ENCODE data around the gene PPP1R3F.

PPP1R3F gene

GRCh38 chrX:49257846-49258748 lies 11.5 kb upstream of the PPP1R3F start:
- H3K4me2 ChIP-seq (ENCODE audit: low read depth, low read length) = no peak overlapping the region
- H3K4me3 ChIP-seq (ENCODE audit: low read length) = no peak overlapping the region
- no peaks in the 10 kb centered on the region for H3F3A ChIP-seq (ENCODE audit: insufficient read depth, low read length)
- no peaks in the 10 kb centered on the region for H3K27me3 ChIP-seq (replicated peaks; ENCODE audit: insufficient read depth, low read length)
- no peak for DNase-seq
- no peaks in the 10 kb centered on the region for H3K9me3 ChIP-seq (replicated peaks; ENCODE audit: insufficient read depth, low read length)
- TF ChIP-seq EZH2 (optimal IDR thresholded peaks at IDR 0.05; ENCODE audit: low read depth, low read length) = no peak
- TF ChIP-seq EZH2phosphoT487 (IDR thresholded peaks at IDR 0.05; ENCODE audit: low read length) = no peak
- no peak overlapping the region for H3K27ac ChIP-seq (ENCODE audit: low read length)
- H4K20me1 ChIP-seq (ENCODE audit: insufficient read depth, low read length) = no peaks in the 10 kb centered on the region
- no peaks in the 10 kb centered on the region for H3K9me2 ChIP-seq (replicated peaks; ENCODE audit: insufficient read depth, low read length)
- no peaks in the 10 kb centered on the region for H3K36me3 ChIP-seq (replicated peaks; ENCODE audit: insufficient read depth, low read length)
- no peak overlapping the region for H3K9ac ChIP-seq (ENCODE audit: low read length)
- no peaks in the 10 kb centered on the region for H3K4me1 ChIP-seq (ENCODE audit: low read length)
- H3K79me2 ChIP-seq (ENCODE audit: low read length) = no peaks in the 10 kb centered on the region
- H2AFZ ChIP-seq (ENCODE audit: low read length) = no peak overlapping the region

GRCh38 chrX:49258749-49259124 lies 10.9 kb upstream of the PPP1R3F start:
- Histone ChIP-seq H3K4me3 (ENCODE audit: low read length) (no peak overlapping the region), H2AFZ (ENCODE audit: low read length) (no peak overlapping the region), H3K4me2 (ENCODE audit: low read depth, low read length) (no peak overlapping the region), H3K9me2 (replicated peaks; ENCODE audit: insufficient read depth, low read length) (no peaks in the 10 kb centered on the region), H3K9ac (ENCODE audit: low read length) (no peak overlapping the region), H3K4me1 (ENCODE audit: low read length) (no peaks in the 10 kb centered on the region), H3K9me3 (replicated peaks; ENCODE audit: insufficient read depth, low read length) (no peaks in the 10 kb centered on the region), H3K27ac (ENCODE audit: low read length) (no peak overlapping the region), H3K79me2 (ENCODE audit: low read length) (no peaks in the 10 kb centered on the region), H3F3A (ENCODE audit: insufficient read depth, low read length) (no peaks in the 10 kb centered on the region), H4K20me1 (ENCODE audit: insufficient read depth, low read length) (no peaks in the 10 kb centered on the region), H3K27me3 (replicated peaks; ENCODE audit: insufficient read depth, low read length) (no peaks in the 10 kb centered on the region), H3K36me3 (replicated peaks; ENCODE audit: insufficient read depth, low read length) (no peaks in the 10 kb centered on the region)
- TF ChIP-seq, protein P1, sequence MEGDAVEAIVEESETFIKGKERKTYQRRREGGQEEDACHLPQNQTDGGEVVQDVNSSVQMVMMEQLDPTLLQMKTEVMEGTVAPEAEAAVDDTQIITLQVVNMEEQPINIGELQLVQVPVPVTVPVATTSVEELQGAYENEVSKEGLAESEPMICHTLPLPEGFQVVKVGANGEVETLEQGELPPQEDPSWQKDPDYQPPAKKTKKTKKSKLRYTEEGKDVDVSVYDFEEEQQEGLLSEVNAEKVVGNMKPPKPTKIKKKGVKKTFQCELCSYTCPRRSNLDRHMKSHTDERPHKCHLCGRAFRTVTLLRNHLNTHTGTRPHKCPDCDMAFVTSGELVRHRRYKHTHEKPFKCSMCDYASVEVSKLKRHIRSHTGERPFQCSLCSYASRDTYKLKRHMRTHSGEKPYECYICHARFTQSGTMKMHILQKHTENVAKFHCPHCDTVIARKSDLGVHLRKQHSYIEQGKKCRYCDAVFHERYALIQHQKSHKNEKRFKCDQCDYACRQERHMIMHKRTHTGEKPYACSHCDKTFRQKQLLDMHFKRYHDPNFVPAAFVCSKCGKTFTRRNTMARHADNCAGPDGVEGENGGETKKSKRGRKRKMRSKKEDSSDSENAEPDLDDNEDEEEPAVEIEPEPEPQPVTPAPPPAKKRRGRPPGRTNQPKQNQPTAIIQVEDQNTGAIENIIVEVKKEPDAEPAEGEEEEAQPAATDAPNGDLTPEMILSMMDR (IDR thresholded peaks at IDR 0.05; ENCODE audit: low read length) = no peak
- TF ChIP-seq EZH2 (optimal IDR thresholded peaks at IDR 0.05; ENCODE audit: low read depth, low read length) (no peak), EZH2phosphoT487 (IDR thresholded peaks at IDR 0.05; ENCODE audit: low read length) (no peak)
- no peak for DNase-seq

DNA sequence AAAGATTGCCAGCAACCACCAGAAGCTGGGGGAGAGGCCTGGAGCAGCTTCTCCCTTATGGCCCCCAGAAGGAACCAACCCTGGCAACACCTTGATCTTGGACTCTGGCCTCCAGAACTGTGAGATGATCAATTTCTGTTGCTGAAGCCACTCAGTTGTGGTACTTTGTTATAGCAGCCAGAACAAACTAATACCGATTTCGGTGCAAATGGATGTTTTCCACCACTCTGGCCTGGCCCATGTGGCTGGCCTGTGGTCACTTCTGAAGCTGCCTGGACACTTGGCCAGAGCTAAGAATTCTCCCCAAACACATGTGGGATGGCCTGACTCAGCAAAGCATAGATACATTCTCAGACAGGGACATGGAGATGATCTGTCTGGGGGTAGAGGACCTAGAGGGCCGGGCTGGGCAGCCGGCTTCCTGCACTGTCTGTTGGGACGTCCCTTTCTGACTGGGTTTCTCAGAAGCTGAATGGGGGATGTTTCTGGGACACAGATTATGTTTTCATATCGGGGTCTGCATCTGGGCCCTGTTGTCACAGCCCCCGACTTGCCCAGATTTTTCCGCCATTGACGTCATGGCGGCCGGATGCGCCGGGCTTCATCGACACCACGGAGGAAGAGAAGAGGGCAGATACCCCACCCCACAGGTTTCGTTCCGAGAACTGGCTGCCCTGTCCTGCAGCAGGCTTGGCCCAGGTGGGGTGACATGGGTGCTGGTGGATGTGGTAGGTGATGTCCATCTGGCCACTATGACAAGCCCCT lies 9.2 kb upstream of the PPP1R3F start:
- H4K20me1 ChIP-seq (ENCODE audit: insufficient read depth, low read length) = no peaks in the 10 kb centered on the region
- no peaks in the 10 kb centered on the region for H3K9me2 ChIP-seq (replicated peaks; ENCODE audit: insufficient read depth, low read length)
- no peaks in the 10 kb centered on the region for H3K79me2 ChIP-seq (ENCODE audit: low read length)
- no peaks in the 10 kb centered on the region for H3K36me3 ChIP-seq (replicated peaks; ENCODE audit: insufficient read depth, low read length)
- H3K4me3 ChIP-seq (ENCODE audit: low read length) = no peak overlapping the region
- no peaks in the 10 kb centered on the region for H3K9me3 ChIP-seq (replicated peaks; ENCODE audit: insufficient read depth, low read length)
- no peak overlapping the region for H2AFZ ChIP-seq (ENCODE audit: low read length)
- no peaks in the 10 kb centered on the region for H3K27me3 ChIP-seq (replicated peaks; ENCODE audit: insufficient read depth, low read length)
- no peaks in the 10 kb centered on the region for H3F3A ChIP-seq (ENCODE audit: insufficient read depth, low read length)
- no peak overlapping the region for H3K27ac ChIP-seq (ENCODE audit: low read length)
- no peak overlapping the region for H3K9ac ChIP-seq (ENCODE audit: low read length)
- TF ChIP-seq, protein P1 (IDR thresholded peaks at IDR 0.05; ENCODE audit: low read length) = no peak
- no peak for TF ChIP-seq EZH2 (optimal IDR thresholded peaks at IDR 0.05; ENCODE audit: low read depth, low read length)
- no peak for TF ChIP-seq EZH2phosphoT487 (IDR thresholded peaks at IDR 0.05; ENCODE audit: low read length)
- no peaks in the 10 kb centered on the region for H3K4me1 ChIP-seq (ENCODE audit: low read length)
- DNase-seq = no peak
- H3K4me2 ChIP-seq (ENCODE audit: low read depth, low read length) = no peak overlapping the region
